Liver (tissue), 9 donors: ENCODE data around the gene SYT17. TPM values are rescaled to one million over a fixed set of nuclear protein-coding genes. Genes with fewer than 3 reads are reported as not detected.
A peak's percentile ranks its signal among the peaks of the same experiment; 100 is the strongest.
"Not testable (repeated sequence)": the region's sequence is repeated elsewhere in the genome, so short reads cannot be mapped to it uniquely, and the experiment has no call there.

Experiments used
- DNase-seq: peaks from one replicate; pipeline ENCODE4 v3.0.0-alpha.2; 2017; ENCODE audit warnings: low spot score
- H3K27ac ChIP-seq, 2 donors: one replicate each; pipeline ENCODE4 v1.7.0; 2013; ENCODE audit warnings: inconsistent platforms in 2 of 2, low read length in 2 of 2, control low read depth in 1 of 2, low read depth in 1 of 2, mild to moderate bottlenecking in 1 of 2
- H3K27me3 ChIP-seq, 4 donors: one replicate each; pipeline versions ENCODE4 v1.6.1 to v1.7.0; 2013; ENCODE audit warnings: low read length in 3 of 4, inconsistent platforms in 1 of 4, mild to moderate bottlenecking in 1 of 4, moderate library complexity in 1 of 4; ENCODE audit not compliant: control insufficient read depth in 4 of 4, insufficient read depth in 4 of 4
- H3K36me3 ChIP-seq, 4 donors: one replicate each; pipeline versions ENCODE4 v1.6.1 to v1.7.0; 2013; ENCODE audit warnings: low read length in 3 of 4, mild to moderate bottlenecking in 3 of 4, low read depth in 1 of 4, moderate library complexity in 1 of 4; ENCODE audit not compliant: control insufficient read depth in 4 of 4, insufficient read depth in 3 of 4
- H3K4me1 ChIP-seq, 4 donors: one replicate each; pipeline versions ENCODE4 v1.6.1 to v1.7.0; 2013; ENCODE audit warnings: low read length in 3 of 4, mild to moderate bottlenecking in 3 of 4, moderate library complexity in 1 of 4; ENCODE audit not compliant: control insufficient read depth in 4 of 4, insufficient read depth in 4 of 4
- H3K4me3 ChIP-seq, 3 donors: one replicate each; pipeline versions ENCODE4 v1.6.1 to v1.7.0; 2013; ENCODE audit warnings: low read length in 3 of 3, control low read depth in 1 of 3, low read depth in 1 of 3, mild to moderate bottlenecking in 1 of 3
- H3K9ac ChIP-seq, 2 donors: one replicate each; pipeline ENCODE4 v1.7.0; 2013; ENCODE audit warnings: low read length in 2 of 2, mild to moderate bottlenecking in 2 of 2, moderate library complexity in 2 of 2, control low read depth in 1 of 2, low read depth in 1 of 2
- H3K9me3 ChIP-seq, 4 donors: one replicate each; pipeline versions ENCODE4 v1.6.1 to v1.7.0; 2013; ENCODE audit warnings: low read length in 3 of 4; ENCODE audit not compliant: control insufficient read depth in 4 of 4
- ATF3 ChIP-seq: IDR thresholded peaks from 2 replicates; pipeline ENCODE4 v1.6.1; 2016; ENCODE audit warnings: antibody characterized with exemption
- CTCF ChIP-seq: fragments of 150-350 bp; IDR thresholded peaks from 2 replicates; pipeline ENCODE4 v1.5.1; 2017; ENCODE audit warnings: improper control_type of control experiment, low read depth, low read length; ENCODE audit not compliant: missing input control
- EGR1 ChIP-seq, 2 donors: IDR thresholded peaks; 2 replicates each; pipeline ENCODE4 v1.6.1; 2016 to 2018; ENCODE audit warnings: antibody characterized with exemption in 2 of 2, low read depth in 2 of 2
- FOXA1 ChIP-seq: IDR thresholded peaks from 2 replicates; pipeline ENCODE4 v1.6.1; 2016; ENCODE audit warnings: antibody characterized with exemption
- FOXA2 ChIP-seq: IDR thresholded peaks from 2 replicates; pipeline ENCODE4 v1.6.1; 2016; ENCODE audit warnings: antibody characterized with exemption
- GABPA ChIP-seq, 2 donors: IDR thresholded peaks in 1 of 2; conservative IDR thresholded peaks in 1 of 2; 2 replicates each; pipeline ENCODE4 v1.6.1; 2016; ENCODE audit warnings: antibody characterized with exemption in 2 of 2, mild to moderate bottlenecking in 1 of 2, moderate library complexity in 1 of 2
- HNF4A ChIP-seq, 2 donors: conservative IDR thresholded peaks; 2 replicates each; pipeline ENCODE4 v1.6.1; 2016; ENCODE audit warnings: antibody characterized with exemption in 2 of 2, mild to moderate bottlenecking in 2 of 2
- JUND ChIP-seq, 2 donors: IDR thresholded peaks; 2 replicates each; pipeline ENCODE4 v1.6.1; 2016; ENCODE audit warnings: antibody characterized with exemption in 2 of 2
- MAX ChIP-seq: IDR thresholded peaks from 2 replicates; pipeline ENCODE4 v1.6.1; 2016; ENCODE audit warnings: antibody characterized with exemption
- RAD21 ChIP-seq, 2 donors: IDR thresholded peaks; 2 replicates each; pipeline ENCODE4 v1.6.1; 2016; ENCODE audit warnings: antibody characterized with exemption in 2 of 2, mild to moderate bottlenecking in 2 of 2
- REST ChIP-seq: IDR thresholded peaks from 2 replicates; pipeline ENCODE4 v1.6.1; 2016; ENCODE audit warnings: antibody characterized with exemption, mild to moderate bottlenecking
- RXRA ChIP-seq, 2 donors: IDR thresholded peaks; 2 replicates each; pipeline ENCODE4 v1.6.1; 2017 to 2018; ENCODE audit warnings: antibody characterized with exemption in 2 of 2, mild to moderate bottlenecking in 1 of 2
- TAF1 ChIP-seq: conservative IDR thresholded peaks from 2 replicates; pipeline ENCODE4 v1.6.1; 2016; ENCODE audit warnings: antibody characterized with exemption, mild to moderate bottlenecking
- ZBTB33 ChIP-seq: IDR thresholded peaks from 2 replicates; pipeline ENCODE4 v1.6.1; 2016; ENCODE audit warnings: antibody characterized with exemption
- WGBS: extraction: QIAGEN DNeasy Blood & Tissue Kit; methylation state at CpG from one replicate; pipeline ENCODE4 v1.1.7; 2013; 5-methylcytosine and 5-hydroxymethylcytosine counted together
- polyA plus RNA-seq, 2 donors: library from polyadenylated mRNA; stranded (reverse) in 1 of 2; unstranded in 1 of 2; fragments of 200-250 nt in 1 of 2; fragments of >200 nt in 1 of 2; fragmentation: Nextera tagmentation in 1 of 2; extraction: Ambion mirVana in 1 of 2; gene quantifications; one replicate each; pipeline versions ENCODE4 v1.2.1 to v1.2.3, GENCODE V29; 2013 to 2015
- total RNA-seq, 2 donors: library from RNA; depleted of rRNA; stranded (reverse); fragments of >200 nt; gene quantifications; one replicate each; pipeline ENCODE4 v1.2.3, GENCODE V29; 2014
- donor health status: healthy.
- donor health status: healthy.
- donor health status: healthy.
- donor health status: healthy.
- donor health status: healthy.

The SYT17 gene
- total and polyA plus RNA-seq, 4 donors = 2.5 to 7.7 (median 5.5) TPM

GRCh38 chr16:19185510-19185851 is 17.4 kb downstream of the SYT17 start:
- H3K4me1 ChIP-seq = peaks cover 8 to 36% (median 17%) of the 10 kb centered on the region in 4 donors
- no peak for DNase-seq
- H3K27ac ChIP-seq = peak overlapping the region; percentile 82 to 97
- no peaks in the 10 kb centered on the region for H3K9me3 ChIP-seq
- H3K36me3 ChIP-seq = no peaks in the 10 kb centered on the region
- H3K27me3 ChIP-seq = no peaks in the 10 kb centered on the region
- H3K9ac ChIP-seq = no peak overlapping the region
- peak overlapping the region in 1 of 3 donors; percentile 3 for H3K4me3 ChIP-seq
- WGBS = 91% methylated on average over 8 of the region's 8 CpGs
- TF ChIP-seq ZBTB33 (no peak), GABPA (IDR thresholded peaks at IDR 0.05 in 1 of 2, conservative IDR thresholded peaks at IDR 0.05 in 1 of 2) (no peak), FOXA1 (no peak), HNF4A (conservative IDR thresholded peaks at IDR 0.05) (no peak), FOXA2 (no peak), CTCF (no peak), RXRA (IDR thresholded peaks at IDR 0.05) (no peak), ATF3 (no peak), JUND (IDR thresholded peaks at IDR 0.05) (no peak), RAD21 (IDR thresholded peaks at IDR 0.05) (no peak), MAX (no peak), EGR1 (IDR thresholded peaks at IDR 0.05; ENCODE audit: low read depth in 2 of 2) (no peak), TAF1 (no peak)

- peaks cover 8 to 45% (median 22%) of the 10 kb centered on the region in 4 donors for H3K4me1 ChIP-seq
- no peak overlapping the region for H3K27ac ChIP-seq
- no peak overlapping the region for H3K4me3 ChIP-seq
- DNase-seq = no peak
- 91% methylated on average over 6 of the region's 6 CpGs for WGBS
- no peak overlapping the region for H3K9ac ChIP-seq
- H3K36me3 ChIP-seq = no peaks in the 10 kb centered on the region
- H3K9me3 ChIP-seq = no peaks in the 10 kb centered on the region
- no peaks in the 10 kb centered on the region for H3K27me3 ChIP-seq
- TF ChIP-seq MAX = no peak
- TF ChIP-seq REST = no peak
- TF ChIP-seq HNF4A (conservative IDR thresholded peaks at IDR 0.05) = no peak
These were observed 18.4 kb downstream of the SYT17 start for GRCh38 chr16:19186408-19186807.

GRCh38 chr16:19187961-19188360 is 19.9 kb downstream of the SYT17 start:
- H3K27ac ChIP-seq, H3K9ac ChIP-seq, DNase-seq, H3K4me3 ChIP-seq, H3K27me3 ChIP-seq, H3K9me3 ChIP-seq, H3K36me3 ChIP-seq: not testable (repeated sequence)
- 93% methylated on average over 3 of the region's 3 CpGs for WGBS
- H3K4me1 ChIP-seq = peaks cover 10 to 46% (median 26%) of the 10 kb centered on the region in 4 donors
